GM23248 (cell line): ENCODE measurements around the gene MPDZ.

ENCODE experiments used
- EZH2 ChIP-seq: fragments of 200-600 bp; sonication (generic); IDR thresholded peaks from 2 replicates; pipeline ENCODE4 v1.6.1; 2018; ENCODE audit warnings: antibody characterized with exemption, mild to moderate bottlenecking; ENCODE audit not compliant: insufficient read depth, poor library complexity, severe bottlenecking
- EZH2phosphoT487 ChIP-seq: fragments of 200-600 bp; sonication (generic); IDR thresholded peaks from 2 replicates; pipeline ENCODE4 v1.6.1; 2018; ENCODE audit warnings: antibody characterized with exemption, moderate library complexity, mild to moderate bottlenecking, low read depth; ENCODE audit not compliant: insufficient read depth

DNA sequence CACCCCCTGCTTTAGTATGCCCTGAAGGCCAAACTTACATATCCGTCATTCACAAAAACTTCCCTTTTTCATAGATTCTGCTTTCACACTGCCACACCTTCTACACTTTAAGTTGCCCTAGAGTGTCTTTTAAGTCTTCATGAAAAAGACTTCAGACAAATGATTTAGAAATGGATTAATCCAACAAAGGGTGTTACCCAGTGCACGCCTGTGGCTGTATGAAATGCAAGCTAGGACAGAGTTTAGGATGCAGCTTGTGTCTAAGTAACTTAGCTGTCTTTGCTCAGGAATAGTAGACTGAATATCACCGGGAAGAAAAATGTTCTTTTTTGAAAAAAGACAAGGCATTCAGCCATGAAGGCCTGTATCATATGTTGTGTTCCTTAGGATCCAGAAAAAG, 210.0 kb downstream of the MPDZ start:
- TF ChIP-seq EZH2phosphoT487 (no peak), EZH2 (no peak)
